GM12864 (cell line): Measurements from ENCODE around the gene MYCBP2.
"Not testable (repeated sequence)": the region's sequence is repeated elsewhere in the genome, so short reads cannot be mapped to it uniquely, and the experiment has no call there.

Experiments
- DNase-seq: peaks from one replicate; pipeline ENCODE4 v3.0.0-alpha.2; 2011; ENCODE audit warnings: low read depth
- H3K4me3 ChIP-seq: 2 replicates; pipeline ENCODE4 v1.5.1; 2011; ENCODE audit warnings: mild to moderate bottlenecking, low read depth, low read length, control low read depth
- TF ChIP-seq, protein P1 (sequence below): IDR thresholded peaks from 2 replicates; pipeline ENCODE4 v1.5.1; 2011; ENCODE audit warnings: low read depth, mild to moderate bottlenecking, moderate library complexity, low read length, control low read depth, inconsistent platforms; ENCODE audit errors: missing control alignments

The MYCBP2 gene

DNA sequence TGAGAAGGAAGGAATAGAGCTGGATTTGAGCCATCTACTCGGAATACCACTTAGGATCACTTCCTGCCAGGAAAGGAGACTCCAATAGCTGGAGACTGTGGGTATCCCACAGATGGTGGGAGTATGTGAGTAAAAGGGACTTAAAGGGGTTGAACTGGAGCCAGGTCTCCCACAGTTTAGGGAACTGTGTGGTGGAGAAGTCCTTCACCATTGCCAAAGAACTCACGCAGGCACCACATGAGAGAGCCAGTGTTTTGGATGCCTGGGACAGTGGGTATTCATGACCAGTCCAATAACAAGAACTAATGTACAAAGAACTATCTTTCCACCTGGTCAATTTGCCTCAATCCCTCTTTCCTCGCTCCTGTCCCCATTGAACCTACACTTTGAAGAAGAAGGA is 24.4 kb upstream of the MYCBP2 start:
- no peak overlapping the region for H3K4me3 ChIP-seq
- TF ChIP-seq, protein P1, sequence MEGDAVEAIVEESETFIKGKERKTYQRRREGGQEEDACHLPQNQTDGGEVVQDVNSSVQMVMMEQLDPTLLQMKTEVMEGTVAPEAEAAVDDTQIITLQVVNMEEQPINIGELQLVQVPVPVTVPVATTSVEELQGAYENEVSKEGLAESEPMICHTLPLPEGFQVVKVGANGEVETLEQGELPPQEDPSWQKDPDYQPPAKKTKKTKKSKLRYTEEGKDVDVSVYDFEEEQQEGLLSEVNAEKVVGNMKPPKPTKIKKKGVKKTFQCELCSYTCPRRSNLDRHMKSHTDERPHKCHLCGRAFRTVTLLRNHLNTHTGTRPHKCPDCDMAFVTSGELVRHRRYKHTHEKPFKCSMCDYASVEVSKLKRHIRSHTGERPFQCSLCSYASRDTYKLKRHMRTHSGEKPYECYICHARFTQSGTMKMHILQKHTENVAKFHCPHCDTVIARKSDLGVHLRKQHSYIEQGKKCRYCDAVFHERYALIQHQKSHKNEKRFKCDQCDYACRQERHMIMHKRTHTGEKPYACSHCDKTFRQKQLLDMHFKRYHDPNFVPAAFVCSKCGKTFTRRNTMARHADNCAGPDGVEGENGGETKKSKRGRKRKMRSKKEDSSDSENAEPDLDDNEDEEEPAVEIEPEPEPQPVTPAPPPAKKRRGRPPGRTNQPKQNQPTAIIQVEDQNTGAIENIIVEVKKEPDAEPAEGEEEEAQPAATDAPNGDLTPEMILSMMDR = no peak
- no peak for DNase-seq

DNA sequence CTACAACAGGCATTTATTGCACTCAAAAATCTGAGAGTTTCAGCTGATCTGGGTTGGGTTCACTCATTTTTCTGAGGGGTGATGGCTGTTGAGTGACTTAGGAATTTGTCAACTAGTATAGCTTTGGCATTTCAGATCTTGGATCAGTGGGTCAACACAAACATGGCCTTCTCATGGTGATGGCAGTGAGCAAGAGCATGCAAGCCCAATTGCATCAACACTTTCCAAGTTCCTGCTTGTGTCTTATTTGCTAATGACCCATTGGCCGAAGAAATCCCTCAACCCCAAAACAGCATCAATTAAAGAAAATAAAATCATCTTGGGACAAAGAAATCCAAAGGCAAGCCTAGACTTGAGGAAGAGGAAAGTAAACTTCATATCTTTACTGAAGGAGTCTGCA is 23.9 kb upstream of the MYCBP2 start:
- TF ChIP-seq, protein P1 = no peak
- H3K4me3 ChIP-seq = no peak overlapping the region
- no peak for DNase-seq

DNA sequence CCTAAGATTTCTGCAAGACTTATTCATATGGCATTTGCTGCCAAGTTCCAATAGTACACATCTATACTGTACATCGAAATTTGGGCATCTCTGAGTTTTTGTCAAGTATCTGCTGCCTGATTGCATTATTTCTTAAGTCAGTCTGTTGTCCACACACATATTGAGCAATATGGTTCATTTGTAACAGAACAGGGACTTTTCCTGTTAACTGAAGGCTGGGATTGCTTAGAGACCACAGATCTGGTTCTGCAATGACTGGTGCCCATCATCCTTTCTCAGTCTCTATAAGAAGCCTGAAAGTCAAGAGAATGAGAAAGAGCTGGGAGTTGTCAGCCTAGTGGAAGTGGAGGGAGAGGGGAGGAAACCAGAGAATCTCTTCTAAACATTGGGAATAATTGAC is 22.5 kb upstream of the MYCBP2 start:
- DNase-seq = no peak
- H3K4me3 ChIP-seq = no peak overlapping the region
- TF ChIP-seq, protein P1 = no peak

GRCh38 chr13:77347351-77347750 is 20.5 kb upstream of the MYCBP2 start:
- DNase-seq, H3K4me3 ChIP-seq: not testable (repeated sequence)

GRCh38 chr13:77345150-77345780 is 18.4 kb upstream of the MYCBP2 start:
- DNase-seq = no peak
- TF ChIP-seq, protein P1 = no peak
- H3K4me3 ChIP-seq = no peak overlapping the region

GRCh38 chr13:77343841-77344240 is 16.9 kb upstream of the MYCBP2 start:
- DNase-seq = no peak
- H3K4me3 ChIP-seq = no peak overlapping the region
- TF ChIP-seq, protein P1 = no peak

DNA sequence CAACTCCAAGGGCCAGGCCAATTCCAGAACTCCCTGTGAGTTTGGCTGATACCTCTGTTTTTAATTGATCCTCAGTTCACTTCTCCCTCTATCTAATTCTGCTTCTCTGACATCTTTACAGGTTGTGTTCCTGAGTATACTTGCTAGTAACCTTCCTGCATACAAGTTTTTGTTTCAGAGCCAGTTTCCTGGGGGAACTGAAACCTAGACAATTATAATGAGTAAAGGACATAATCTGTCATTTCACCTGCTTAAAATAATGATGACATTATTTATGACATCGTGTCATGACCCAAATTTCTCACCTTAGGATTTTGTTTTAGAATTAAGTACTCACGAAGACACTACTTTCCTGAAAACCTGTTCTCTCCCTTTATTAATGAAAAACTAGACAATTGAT is 12.5 kb upstream of the MYCBP2 start:
- H3K4me3 ChIP-seq = peak overlapping the region; percentile 24
- TF ChIP-seq, protein P1 = no peak
- no peak for DNase-seq
